ENCODE measurements around the gene RALGDS.
"Not testable (repeated sequence)": the region's sequence is repeated elsewhere in the genome, so short reads cannot be mapped to it uniquely, and the experiment has no call there.

RALGDS gene

GRCh38 chr9:133121198-133121914 lies at the start of gene RALGDS:
TSS of gene RALGDS (minus strand) at chr9:133121240. CDS start at chr9:133121154, 86 bp downstream.
- peak; percentile 66 for DNase-seq

GRCh38 chr9:133170716-133171115 lies 49.7 kb upstream of the RALGDS start:
- DNase-seq = no peak

DNA sequence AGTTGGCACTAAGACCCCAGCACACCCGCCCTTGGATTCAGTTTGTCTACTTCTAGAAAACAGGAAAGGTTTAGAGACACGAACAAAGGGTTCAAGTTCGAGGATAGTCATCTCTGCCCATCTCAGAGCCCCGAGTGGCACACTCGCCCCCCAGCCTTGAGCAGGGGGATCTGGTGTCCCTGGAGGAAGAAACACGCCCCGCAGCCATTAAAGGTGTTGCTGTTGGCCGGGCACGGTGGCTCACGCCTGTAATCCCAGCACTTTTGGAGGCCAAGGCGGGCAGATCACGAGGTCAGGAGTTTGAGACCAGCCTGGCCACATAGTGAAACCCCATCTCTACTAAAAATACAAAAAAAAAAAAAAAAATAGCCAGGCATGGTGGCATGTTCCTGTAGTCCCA lies 48.6 kb upstream of the RALGDS start:
- not testable (repeated sequence) for DNase-seq

- DNase-seq = no peak
Observed at GRCh38 chr9:133169102-133169501, 48.1 kb upstream of the RALGDS start.

- DNase-seq = no peak
Observed at GRCh38 chr9:133168432-133168831, 47.4 kb upstream of the RALGDS start.

DNA sequence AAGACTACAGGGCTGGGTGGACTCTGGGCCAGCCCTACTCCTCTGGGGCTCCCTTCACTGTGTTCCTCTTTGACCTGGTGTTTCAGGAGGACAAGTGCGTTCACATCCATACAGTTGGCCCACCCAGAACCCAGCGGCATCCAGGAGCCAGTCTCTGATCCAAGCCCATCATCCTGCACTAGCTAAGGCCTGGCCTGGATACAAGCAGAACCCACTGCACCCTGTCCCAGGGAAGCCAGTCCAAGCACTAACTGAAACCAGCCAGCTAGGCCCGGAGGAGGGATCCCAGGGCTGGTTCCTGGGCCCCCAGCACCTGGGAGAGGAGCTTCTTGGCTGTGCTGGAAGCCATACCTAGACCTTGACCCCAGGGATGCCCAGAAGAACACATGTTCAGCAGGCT lies 46.7 kb upstream of the RALGDS start:
- DNase-seq = no peak

DNA sequence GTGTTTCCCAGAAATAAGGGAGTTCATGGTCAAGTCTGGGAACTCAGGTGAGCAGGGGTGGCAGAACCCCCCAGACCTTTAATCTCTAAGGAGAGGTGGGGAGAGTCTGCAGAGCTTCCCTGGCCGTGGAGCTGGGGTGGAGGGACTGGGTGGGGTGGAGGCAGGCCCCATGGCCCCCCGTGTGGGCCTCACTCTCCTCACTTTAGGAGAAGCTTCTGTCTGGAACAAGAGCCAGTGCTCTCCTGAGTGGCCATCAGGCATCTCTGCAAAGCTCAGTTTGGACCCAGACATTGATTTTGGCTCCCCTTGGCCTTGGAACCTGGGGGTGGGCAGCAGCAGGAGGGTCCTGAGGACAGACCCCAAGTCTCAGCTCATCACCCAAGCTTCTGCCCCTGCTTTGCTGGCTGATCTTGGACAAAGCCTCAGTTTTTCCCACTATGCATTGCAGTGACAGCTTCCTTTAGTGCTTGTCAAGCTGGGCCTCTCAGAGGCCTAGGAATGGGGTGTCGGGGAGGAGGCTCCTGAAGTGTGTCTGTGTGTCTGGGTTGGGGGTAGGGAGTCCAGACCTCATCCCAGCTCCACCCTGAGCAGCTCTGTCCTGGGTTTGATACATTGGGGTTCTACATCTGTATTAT lies 46.2 kb upstream of the RALGDS start:
- DNase-seq = no peak

- no peak for DNase-seq
Observed at GRCh38 chr9:133166392-133166791, 45.4 kb upstream of the RALGDS start.

- no peak for DNase-seq
Observed at GRCh38 chr9:133165452-133165730, 44.4 kb upstream of the RALGDS start.

GRCh38 chr9:133164191-133164590 lies 43.2 kb upstream of the RALGDS start:
- DNase-seq = no peak

DNA sequence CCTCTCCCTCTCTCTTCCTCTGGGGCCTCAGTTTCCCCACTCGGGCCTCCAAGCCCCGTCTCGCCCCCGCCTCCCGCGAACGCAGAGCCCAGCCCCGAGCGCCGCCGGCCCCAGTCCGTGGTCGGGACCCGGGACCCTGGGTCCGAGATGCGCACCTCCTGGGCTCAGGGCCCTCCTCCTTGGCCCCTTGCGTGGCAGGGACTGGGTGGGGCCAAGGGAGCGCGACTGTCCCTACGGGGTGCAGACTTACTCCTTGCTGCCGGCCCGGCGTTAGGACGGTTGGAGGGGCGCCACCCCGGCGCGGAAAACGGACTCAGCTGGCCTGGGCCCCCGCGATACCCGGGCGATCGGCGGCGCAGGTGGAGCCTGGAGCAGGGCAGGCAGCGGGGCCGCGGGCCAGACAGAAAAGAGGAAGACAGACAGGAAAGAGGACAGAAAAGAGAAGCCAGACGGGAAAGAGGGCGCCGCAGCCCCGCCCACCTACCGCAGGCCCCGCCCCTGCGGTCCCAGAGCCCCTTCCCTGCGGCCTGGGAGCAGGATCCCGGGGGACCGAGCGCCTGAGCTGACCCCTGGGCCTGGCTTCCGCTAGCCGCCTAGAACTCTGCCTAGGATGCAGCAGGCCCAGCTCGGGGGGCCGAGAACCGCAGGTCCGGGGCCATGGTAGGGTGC lies 42.6 kb upstream of the RALGDS start, which contains the start of gene GBGT1:
GBGT1 (minus strand) TSS at position 411 of the 669 bp plus-strand sequence. CDS start 1,502 bp downstream, outside the sequence.
- no peak for DNase-seq

DNA sequence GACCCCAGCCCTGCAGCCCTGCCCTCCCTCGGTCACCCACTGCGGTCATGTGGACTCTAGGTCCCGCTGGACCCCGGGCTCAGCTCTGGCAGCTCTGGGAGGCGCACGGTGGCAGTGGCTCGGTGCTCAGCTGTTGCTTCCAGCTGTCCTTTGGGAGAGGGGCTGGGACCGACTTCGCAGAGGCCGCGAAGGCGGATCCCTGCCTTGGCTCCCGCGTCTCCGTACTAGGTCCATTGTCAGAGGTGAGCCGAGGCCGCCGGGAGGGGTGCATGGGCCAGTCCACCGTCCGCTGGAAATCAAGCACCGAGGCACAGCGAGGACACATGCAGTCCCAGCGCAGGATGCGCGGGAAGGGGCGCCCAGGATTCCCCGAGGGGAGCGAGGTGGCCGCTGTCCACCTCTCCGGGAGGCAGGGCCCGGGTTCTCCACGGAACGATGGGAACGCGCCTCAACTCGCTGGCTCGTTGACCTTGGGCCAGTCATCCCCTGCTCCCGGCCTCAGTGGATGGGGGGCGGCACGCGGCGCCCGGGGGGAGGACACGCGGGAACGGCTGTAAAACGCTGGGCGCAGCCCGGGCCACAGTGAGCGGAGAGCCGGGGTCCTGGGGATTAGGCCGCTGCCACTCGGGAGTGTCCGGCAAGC lies 41.9 kb upstream of the RALGDS start:
- no peak for DNase-seq

GRCh38 chr9:133161547-133161950 lies 40.5 kb upstream of the RALGDS start:
- DNase-seq = no peak

- no peak for DNase-seq
Observed at GRCh38 chr9:133160742-133161546, 39.9 kb upstream of the RALGDS start.

- DNase-seq = no peak
Observed at GRCh38 chr9:133158695-133159094, 37.7 kb upstream of the RALGDS start.

GRCh38 chr9:133155156-133155555 lies 34.1 kb upstream of the RALGDS start:
- no peak for DNase-seq

- no peak for DNase-seq
Observed at GRCh38 chr9:133154097-133154989, 33.3 kb upstream of the RALGDS start.

DNA sequence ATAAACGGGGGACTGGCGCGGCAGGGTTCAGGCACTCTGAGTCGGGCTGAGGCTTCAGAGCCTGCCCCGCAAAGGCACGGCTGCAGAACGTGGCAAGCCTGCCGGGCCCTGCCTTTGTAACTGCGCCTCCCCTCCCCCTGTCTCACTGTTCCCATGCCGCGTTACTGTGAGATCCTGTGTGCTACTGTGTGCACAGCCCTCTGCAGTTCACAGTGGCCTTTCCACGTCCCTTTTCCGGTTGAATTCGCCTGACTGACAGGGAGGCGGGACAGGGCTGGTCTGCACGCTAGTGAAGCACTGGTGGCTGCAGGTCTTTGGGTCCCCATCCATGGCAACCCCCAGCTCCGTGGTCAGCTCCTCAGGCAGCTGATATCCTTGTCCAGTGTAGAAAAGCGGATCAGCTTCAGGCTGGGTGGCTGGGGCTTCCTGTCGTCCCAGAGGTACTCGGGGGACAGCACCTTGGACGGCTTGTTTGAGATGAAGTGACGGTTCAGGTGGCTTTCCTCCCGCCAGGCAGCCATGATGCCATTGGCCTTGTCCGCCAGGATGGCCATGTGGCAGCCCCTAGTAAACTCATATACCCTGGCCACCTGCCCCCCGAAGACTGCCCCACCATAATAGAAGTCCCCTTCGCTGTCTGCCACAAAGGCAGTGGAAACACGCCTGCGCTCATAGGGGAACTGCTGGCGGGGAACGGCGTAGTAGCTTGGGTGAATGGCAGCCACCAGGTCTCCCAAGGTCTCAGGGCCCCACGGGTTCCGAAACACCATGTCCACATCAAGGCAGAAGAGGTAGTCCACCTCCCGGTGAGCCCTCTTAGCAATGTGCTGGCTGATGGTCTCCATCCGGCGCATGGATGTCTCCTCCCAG lies 32.4 kb upstream of the RALGDS start:
- DNase-seq = peak; percentile 41

DNA sequence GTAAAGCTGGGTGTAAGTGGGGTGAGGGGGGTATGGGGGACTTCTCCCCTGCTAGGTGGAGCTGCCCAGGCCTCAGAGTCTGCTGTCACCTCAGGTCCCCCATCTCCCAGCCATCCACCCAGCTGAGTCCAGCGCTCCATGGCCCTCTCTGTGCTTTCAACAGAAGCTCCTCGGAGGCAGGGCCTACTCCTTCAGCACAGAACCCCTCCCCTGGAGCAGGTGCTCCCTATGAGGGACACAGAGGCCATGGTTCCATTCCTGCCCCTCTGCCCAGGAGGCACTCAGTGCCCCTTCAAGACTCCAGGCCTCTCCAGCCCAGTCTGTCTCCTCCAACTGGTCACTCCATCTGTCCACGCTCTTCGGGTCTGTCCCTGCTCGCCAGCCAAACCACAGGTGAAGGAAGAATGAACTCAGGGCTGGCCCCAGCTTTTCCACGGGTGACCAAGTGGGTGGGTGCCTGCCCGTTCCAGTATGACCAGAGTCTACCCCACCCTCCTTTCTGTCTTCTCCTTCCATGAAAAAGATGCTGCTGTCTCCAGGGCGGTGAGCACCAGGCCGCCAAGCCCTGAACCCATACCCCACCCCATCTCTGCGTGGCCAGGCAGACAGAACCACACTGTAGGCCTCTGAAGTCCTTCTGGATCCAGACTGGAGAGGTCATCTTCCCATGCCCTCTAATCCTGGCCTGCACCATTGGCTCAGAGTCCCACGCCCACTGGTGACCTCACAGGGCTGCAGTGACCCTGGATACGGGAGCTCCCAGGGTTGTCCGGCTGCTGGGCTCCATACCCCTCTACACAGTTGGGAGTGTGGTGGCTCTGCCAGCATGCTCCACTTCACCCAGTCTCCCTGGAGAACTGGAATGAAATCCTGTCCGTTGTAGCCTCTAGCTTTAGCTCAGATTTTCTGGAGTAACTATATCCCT lies 30.8 kb upstream of the RALGDS start:
- no peak for DNase-seq

- no peak for DNase-seq
Observed at GRCh38 chr9:133151041-133151440, 30.0 kb upstream of the RALGDS start.

Measured in DMS153 (cell line).